ENCODE results near the gene TEX264.

Gene TEX264

GRCh38 chr3:51684971-51685751, 14.1 kb downstream of the TEX264 start:
- Histone ChIP-seq H3K27ac (ENCODE audit: extremely low read depth, low read depth, low read length) (no peak overlapping the region), H3K4me3 (ENCODE audit: low read depth, low read length) (no peak overlapping the region), H3K36me3 (ENCODE audit: control insufficient read depth in 2 of 2, insufficient read depth in 1 of 2, low read length in 2 of 2) (peaks cover 0 to 91% of the 10 kb centered on the region in 2 experiments; a peak in 2 of 3 replicates), H3K4me1 (ENCODE audit: control insufficient read depth, insufficient read depth, low read length) (no peaks in the 10 kb centered on the region), H3K9me3 (ENCODE audit: control insufficient read depth, insufficient read depth, low read depth, low read length) (no peaks in the 10 kb centered on the region)
- no peak for TF ChIP-seq YY2 (tag by site-specific recombination; IDR thresholded peaks at IDR 0.05)
- ChIA-PET CTCF (no interaction called here), POLR2A (no interaction called here)

GRCh38 chr3:51686056-51686455, 15.0 kb downstream of the TEX264 start:
- H3K4me3 ChIP-seq (ENCODE audit: low read depth, low read length) = no peak overlapping the region
- POLR2A ChIA-PET = no interaction called here
- peaks cover 0 to 90% of the 10 kb centered on the region in 2 experiments; a peak in 2 of 3 replicates for H3K36me3 ChIP-seq (ENCODE audit: control insufficient read depth in 2 of 2, insufficient read depth in 1 of 2, low read length in 2 of 2)
- no peaks in the 10 kb centered on the region for H3K9me3 ChIP-seq (ENCODE audit: control insufficient read depth, insufficient read depth, low read depth, low read length)
- H3K27ac ChIP-seq (ENCODE audit: extremely low read depth, low read depth, low read length) = no peak overlapping the region
- CTCF ChIA-PET = no interaction called here
- TF ChIP-seq ZNF514 (tag by site-specific recombination; IDR thresholded peaks at IDR 0.05) (no peak), ZNF274 (IDR thresholded peaks at IDR 0.05; ENCODE audit: low read length) (no peak), ZNF274 (tag by site-specific recombination; IDR thresholded peaks at IDR 0.05; ENCODE audit: borderline replicate concordance) (no peak), SP3 (tag by site-specific recombination; IDR thresholded peaks at IDR 0.05) (no peak), HOXD13 (CRISPR knock-in tag; IDR thresholded peaks at IDR 0.05; ENCODE audit: borderline replicate concordance) (no peak), ZNF521 (tag by site-specific recombination; IDR thresholded peaks at IDR 0.05) (no peak), PATZ1 (tag by site-specific recombination; IDR thresholded peaks at IDR 0.05) (no peak), BCL6B (tag by site-specific recombination; IDR thresholded peaks at IDR 0.05) (no peak), ZNF561 (tag by site-specific recombination; IDR thresholded peaks at IDR 0.05; ENCODE audit: borderline replicate concordance) (no peak), ZNF785 (tag by site-specific recombination; IDR thresholded peaks at IDR 0.05) (no peak), ZFP3 (tag by site-specific recombination; IDR thresholded peaks at IDR 0.05; ENCODE audit: low read depth) (no peak), ZNF596 (tag by site-specific recombination; IDR thresholded peaks at IDR 0.05) (no peak), OSR2 (tag by site-specific recombination; IDR thresholded peaks at IDR 0.05) (no peak), ATF2 (tag by site-specific recombination; IDR thresholded peaks at IDR 0.05; ENCODE audit: low read depth) (no peak), ZNF624 (tag by site-specific recombination; IDR thresholded peaks at IDR 0.05) (no peak), ZNF18 (tag by site-specific recombination; IDR thresholded peaks at IDR 0.05) (no peak), ZNF423 (tag by site-specific recombination; IDR thresholded peaks at IDR 0.05) (no peak), ZNF433 (tag by site-specific recombination; IDR thresholded peaks at IDR 0.05; ENCODE audit: low read depth) (no peak), ZNF768 (tag by site-specific recombination; IDR thresholded peaks at IDR 0.05) (no peak), ZNF626 (tag by site-specific recombination; IDR thresholded peaks at IDR 0.05) (no peak), ZNF23 (tag by site-specific recombination; IDR thresholded peaks at IDR 0.05; ENCODE audit: borderline replicate concordance) (no peak)
- H3K4me1 ChIP-seq (ENCODE audit: control insufficient read depth, insufficient read depth, low read length) = no peaks in the 10 kb centered on the region
